ENCODE data around the gene BRME1. TPM values are rescaled to one million over a fixed set of nuclear protein-coding genes. Genes with fewer than 3 reads are reported as not detected.
A peak's percentile ranks its signal among the peaks of the same experiment; 100 is the strongest.

The BRME1 gene
- total RNA-seq, 1 experiment from 2014 or later, result 1.7 TPM

DNA sequence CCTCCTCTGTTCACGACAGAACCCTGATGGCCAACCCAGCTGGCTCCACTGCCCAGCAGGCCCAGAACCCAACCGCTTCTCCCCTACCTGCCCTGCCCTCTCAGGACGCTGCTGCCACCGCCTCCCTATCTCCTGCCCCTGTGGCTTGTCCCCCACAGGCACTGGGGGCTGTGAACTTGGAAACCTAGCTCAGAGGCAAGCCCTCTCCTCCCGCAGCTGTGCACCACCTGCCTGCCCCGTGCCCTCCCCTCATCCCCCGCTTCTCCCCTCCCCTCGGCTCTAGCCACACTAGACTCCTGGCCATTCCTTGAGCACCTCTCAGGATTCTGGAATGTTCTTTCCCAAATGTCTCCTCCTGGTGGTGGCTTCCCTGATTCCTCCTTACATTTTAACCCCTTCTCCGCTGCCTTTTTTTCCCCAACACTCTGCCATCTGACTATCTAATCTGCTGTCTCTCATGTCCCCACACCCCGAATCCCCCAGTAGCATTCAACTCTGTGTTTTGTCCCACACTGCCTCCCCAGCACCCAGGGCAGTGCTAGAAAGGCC, 22.3 kb downstream of the BRME1 start:
- H3K4me1 ChIP-seq (ENCODE audit: control insufficient read depth in 1 of 2, insufficient read depth in 2 of 2, low read length in 2 of 2), result peaks cover 25 to 40% of the 10 kb centered on the region in 2 experiments
- RAD21 ChIA-PET (ENCODE audit: low non-redundant PET in 1 of 2, low total read pairs in 2 of 2, uncharacterized antibody in 2 of 2, unreplicated experiment in 2 of 2), result no interaction called here
- H3K27me3 ChIP-seq (ENCODE audit: insufficient read depth, low read length), result no peaks in the 10 kb centered on the region
- H3K27ac ChIP-seq (ENCODE audit: low read depth, low read length), result no peak overlapping the region; the same call in 1 of the 2 replicates
- TF ChIP-seq, protein P1, sequence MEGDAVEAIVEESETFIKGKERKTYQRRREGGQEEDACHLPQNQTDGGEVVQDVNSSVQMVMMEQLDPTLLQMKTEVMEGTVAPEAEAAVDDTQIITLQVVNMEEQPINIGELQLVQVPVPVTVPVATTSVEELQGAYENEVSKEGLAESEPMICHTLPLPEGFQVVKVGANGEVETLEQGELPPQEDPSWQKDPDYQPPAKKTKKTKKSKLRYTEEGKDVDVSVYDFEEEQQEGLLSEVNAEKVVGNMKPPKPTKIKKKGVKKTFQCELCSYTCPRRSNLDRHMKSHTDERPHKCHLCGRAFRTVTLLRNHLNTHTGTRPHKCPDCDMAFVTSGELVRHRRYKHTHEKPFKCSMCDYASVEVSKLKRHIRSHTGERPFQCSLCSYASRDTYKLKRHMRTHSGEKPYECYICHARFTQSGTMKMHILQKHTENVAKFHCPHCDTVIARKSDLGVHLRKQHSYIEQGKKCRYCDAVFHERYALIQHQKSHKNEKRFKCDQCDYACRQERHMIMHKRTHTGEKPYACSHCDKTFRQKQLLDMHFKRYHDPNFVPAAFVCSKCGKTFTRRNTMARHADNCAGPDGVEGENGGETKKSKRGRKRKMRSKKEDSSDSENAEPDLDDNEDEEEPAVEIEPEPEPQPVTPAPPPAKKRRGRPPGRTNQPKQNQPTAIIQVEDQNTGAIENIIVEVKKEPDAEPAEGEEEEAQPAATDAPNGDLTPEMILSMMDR (IDR thresholded peaks at IDR 0.05 in 2 of 3, conservative IDR thresholded peaks at IDR 0.05 in 1 of 3; ENCODE audit: borderline replicate concordance in 1 of 3, insufficient read depth in 1 of 3, low read depth in 2 of 3, low read length in 2 of 3), result peak; percentile 7 to 44 (median 41); a peak in 4 of 6 replicates
- no peak for TF ChIP-seq FOSL1 (IDR thresholded peaks at IDR 0.05; ENCODE audit: low read depth)
- H3K4me3 ChIP-seq (replicated peaks in 1 of 2; ENCODE audit: low read depth in 1 of 2, low read length in 2 of 2), result no peak overlapping the region
- H3K36me3 ChIP-seq (ENCODE audit: control insufficient read depth in 1 of 2, insufficient read depth in 2 of 2, low read length in 2 of 2), result no peaks in the 10 kb centered on the region
- no peaks in the 10 kb centered on the region for H3K9me3 ChIP-seq (ENCODE audit: control insufficient read depth in 1 of 2, insufficient read depth in 1 of 2, low read depth in 1 of 2, low read length in 2 of 2)
- no TSS peak for BruUV-seq (replicated peaks)
- intact Hi-C loops (cut with micrococcal nuclease), result loop anchor here (5.0 kb wide), 1 partner anchor 314 kb away; no protein-coding TSS in a partner anchor
- no peak overlapping the region for H3K9ac ChIP-seq (ENCODE audit: low read length)
- ATAC-seq, result no peak
- H3K4me2 ChIP-seq (ENCODE audit: low read length), result no peak overlapping the region
- H2AFZ ChIP-seq (ENCODE audit: low read depth, low read length, poor library complexity, severe bottlenecking), result no peak overlapping the region
- no peaks in the 10 kb centered on the region for H4K20me1 ChIP-seq (ENCODE audit: insufficient read depth)
- CTCF ChIA-PET, result interaction anchor here (1.2 to 2.2 kb wide), 3 partner anchors 188 to 253 kb away, joined by 3 to 6 read pairs (median 3); partner anchors contain the start of genes ASF1B and MISP3
- no peaks in the 10 kb centered on the region for H3K79me2 ChIP-seq (ENCODE audit: insufficient read depth, low read length)
- POLR2A ChIA-PET, result no interaction called here
- DNase-seq (ENCODE audit: low read depth, low spot score), result no peak
- H3K9me2 ChIP-seq (ENCODE audit: insufficient read depth), result no peaks in the 10 kb centered on the region

DNA sequence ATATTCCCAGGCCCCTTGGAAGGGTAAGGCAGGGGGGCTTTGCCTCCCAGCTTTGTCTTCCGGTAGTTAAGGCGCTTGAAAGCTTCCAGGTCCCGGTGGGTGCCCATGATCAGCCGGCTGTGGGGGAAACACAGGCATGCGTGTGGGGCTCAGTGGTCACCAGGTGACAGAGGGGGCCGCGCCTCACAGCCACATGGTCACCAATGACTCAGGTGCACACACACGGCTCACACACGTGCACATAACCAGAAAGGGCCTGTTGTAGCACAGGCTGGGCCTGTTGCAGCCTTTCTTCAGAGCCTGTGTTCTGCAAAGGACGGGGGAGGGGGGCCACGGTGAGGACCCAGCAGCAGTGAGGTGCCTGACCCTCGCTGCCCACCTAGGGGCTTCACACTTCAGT, 23.1 kb downstream of the BRME1 start:
- Histone ChIP-seq H3K4me1 (ENCODE audit: control insufficient read depth in 1 of 2, insufficient read depth in 2 of 2, low read length in 2 of 2) (peaks cover 21 to 40% of the 10 kb centered on the region in 2 experiments), H2AFZ (ENCODE audit: low read depth, low read length, poor library complexity, severe bottlenecking) (no peak overlapping the region), H3K36me3 (ENCODE audit: control insufficient read depth in 1 of 2, insufficient read depth in 2 of 2, low read length in 2 of 2) (no peaks in the 10 kb centered on the region), H4K20me1 (ENCODE audit: insufficient read depth) (no peaks in the 10 kb centered on the region), H3K9me3 (ENCODE audit: control insufficient read depth in 1 of 2, insufficient read depth in 1 of 2, low read depth in 1 of 2, low read length in 2 of 2) (no peaks in the 10 kb centered on the region), H3K4me3 (replicated peaks in 1 of 2; ENCODE audit: low read depth in 1 of 2, low read length in 2 of 2) (no peak overlapping the region), H3K9ac (ENCODE audit: low read length) (no peak overlapping the region), H3K27me3 (ENCODE audit: insufficient read depth, low read length) (no peaks in the 10 kb centered on the region), H3K27ac (ENCODE audit: low read depth, low read length) (no peak overlapping the region; the same call in 1 of the 2 replicates), H3K4me2 (ENCODE audit: low read length) (no peak overlapping the region), H3K9me2 (ENCODE audit: insufficient read depth) (no peaks in the 10 kb centered on the region), H3K79me2 (ENCODE audit: insufficient read depth, low read length) (no peaks in the 10 kb centered on the region)
- ChIA-PET CTCF (interaction anchor here (1.5 to 2.2 kb wide), 2 partner anchors 189 to 254 kb away, joined by 3 to 6 read pairs; partner anchors contain the start of genes ASF1B and MISP3), RAD21 (ENCODE audit: low non-redundant PET in 1 of 2, low total read pairs in 2 of 2, uncharacterized antibody in 2 of 2, unreplicated experiment in 2 of 2) (no interaction called here), POLR2A (no interaction called here)
- intact Hi-C loops (cut with micrococcal nuclease), result loop anchor here (5.0 kb wide), 1 partner anchor 314 kb away; no protein-coding TSS in a partner anchor
- TF ChIP-seq POLR2A (IDR thresholded peaks at IDR 0.05; ENCODE audit: borderline replicate concordance, extremely low read depth, insufficient read depth, insufficient read length), result no peak
- no peak for TF ChIP-seq CEBPB (IDR thresholded peaks at IDR 0.05; ENCODE audit: low read depth)
- TF ChIP-seq RAD21 (IDR thresholded peaks at IDR 0.05; ENCODE audit: low read depth), result no peak
- no peak for TF ChIP-seq TCF7L2 (IDR thresholded peaks at IDR 0.05; ENCODE audit: borderline replicate concordance, extremely low read depth, insufficient read depth, insufficient read length)
- TF ChIP-seq EZH2phosphoT487 (IDR thresholded peaks at IDR 0.05; ENCODE audit: borderline replicate concordance), result no peak
- TF ChIP-seq POLR2AphosphoS5 (IDR thresholded peaks at IDR 0.05; ENCODE audit: low read depth, low read length), result no peak
- no peak for TF ChIP-seq SIN3A (IDR thresholded peaks at IDR 0.05; ENCODE audit: low read depth)
- no peak for TF ChIP-seq ZNF274 (IDR thresholded peaks at IDR 0.05; ENCODE audit: low read depth, low read length)
- TF ChIP-seq JUND (IDR thresholded peaks at IDR 0.05), result no peak
- no peak for TF ChIP-seq EGR1 (IDR thresholded peaks at IDR 0.05; ENCODE audit: low read depth)
- DNase-seq (ENCODE audit: low read depth, low spot score) (no peak), ATAC-seq (no peak)
- no TSS peak for BruUV-seq (replicated peaks)
